ENCODE measurements around the gene RHBDD2.
"Not testable (repeated sequence)": the region's sequence is repeated elsewhere in the genome, so short reads cannot be mapped to it uniquely, and the experiment has no call there.

RHBDD2 gene

GRCh38 chr7:75888464-75889222 is 9.8 kb downstream of the RHBDD2 start:
- DNase-seq = peak in 50 of 56 donors; percentile 16 to 84 (median 50)

DNA sequence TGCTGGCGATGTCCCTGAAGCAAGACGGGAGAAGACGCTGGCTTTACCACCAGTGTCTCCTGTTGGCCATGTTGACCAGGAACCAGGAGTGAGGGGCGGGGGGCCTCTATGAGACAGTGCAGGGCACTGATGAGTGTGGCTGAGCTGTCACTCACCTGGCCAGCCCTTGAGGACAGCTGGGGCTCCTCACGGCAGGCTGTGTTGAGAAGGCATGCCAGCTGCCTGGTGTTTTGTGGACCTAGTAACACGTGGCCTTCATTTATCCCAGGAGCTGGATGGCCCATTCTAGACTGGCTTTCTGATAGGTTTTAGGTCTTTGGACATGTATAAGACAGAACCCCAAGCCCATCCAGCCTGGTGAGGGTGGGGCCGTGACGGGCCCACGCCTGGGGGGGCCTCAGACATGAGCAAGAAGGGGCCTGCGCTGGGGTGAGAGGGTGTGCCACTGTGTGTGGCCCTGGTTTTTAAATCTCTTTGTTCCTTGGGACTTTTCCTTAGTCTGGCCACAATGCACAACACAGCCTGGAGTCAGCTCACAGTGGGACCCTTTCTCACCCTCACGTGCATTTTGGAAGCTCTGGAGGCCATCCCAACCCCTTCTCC is 10.5 kb downstream of the RHBDD2 start:
- peak in 1 of 56 donors; percentile 35 for DNase-seq

GRCh38 chr7:75889826-75890225 is 11.0 kb downstream of the RHBDD2 start:
- DNase-seq = no peak

DNA sequence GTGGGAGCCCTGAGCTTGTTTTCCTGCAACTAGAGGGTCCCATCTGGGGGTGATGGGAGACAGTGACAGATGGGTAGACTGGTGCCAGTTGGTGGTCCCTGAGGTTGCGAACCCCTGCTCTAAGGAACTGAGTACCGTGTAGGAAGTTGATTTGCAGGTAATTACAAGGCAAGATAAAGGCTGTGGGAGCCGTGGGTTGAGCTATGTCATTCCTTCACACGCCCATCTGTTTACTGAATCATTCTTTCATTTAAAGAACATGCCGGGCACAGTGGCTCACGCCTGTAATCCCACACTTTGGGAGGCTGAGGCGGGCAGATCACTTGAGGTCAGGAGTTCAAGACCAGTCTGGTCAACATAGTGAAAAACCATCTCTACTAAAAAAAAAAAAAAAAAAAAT is 12.4 kb downstream of the RHBDD2 start:
- DNase-seq = not testable (repeated sequence)

DNA sequence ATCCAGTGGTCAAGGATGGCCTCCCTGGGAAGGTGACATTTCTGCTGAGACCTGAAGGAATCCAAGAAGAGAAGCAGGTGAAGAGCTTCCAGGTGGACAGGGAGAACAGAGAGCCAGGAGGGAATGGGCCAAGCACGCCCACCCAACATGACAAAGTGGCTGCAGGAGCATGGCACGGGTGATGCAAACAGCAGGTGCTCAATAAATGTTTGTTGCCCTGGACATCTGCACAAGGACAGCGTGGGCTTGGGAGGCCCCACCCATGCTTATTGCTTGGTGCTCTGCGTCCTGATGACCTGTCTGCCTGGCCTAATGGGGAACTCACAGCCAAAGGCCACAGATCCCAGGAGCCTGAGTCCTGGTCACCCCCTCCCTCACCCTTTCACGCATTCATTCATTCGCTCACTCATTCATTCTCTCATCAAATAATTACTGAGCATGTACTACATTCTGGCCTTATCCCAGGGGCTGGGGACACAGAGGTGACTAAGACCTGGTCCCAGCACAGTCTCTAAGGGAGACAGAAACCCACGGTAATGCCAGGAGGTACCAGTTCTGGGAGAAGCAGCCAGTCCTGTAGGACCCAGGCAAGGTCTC is 13.1 kb downstream of the RHBDD2 start:
- DNase-seq = no peak

DNA sequence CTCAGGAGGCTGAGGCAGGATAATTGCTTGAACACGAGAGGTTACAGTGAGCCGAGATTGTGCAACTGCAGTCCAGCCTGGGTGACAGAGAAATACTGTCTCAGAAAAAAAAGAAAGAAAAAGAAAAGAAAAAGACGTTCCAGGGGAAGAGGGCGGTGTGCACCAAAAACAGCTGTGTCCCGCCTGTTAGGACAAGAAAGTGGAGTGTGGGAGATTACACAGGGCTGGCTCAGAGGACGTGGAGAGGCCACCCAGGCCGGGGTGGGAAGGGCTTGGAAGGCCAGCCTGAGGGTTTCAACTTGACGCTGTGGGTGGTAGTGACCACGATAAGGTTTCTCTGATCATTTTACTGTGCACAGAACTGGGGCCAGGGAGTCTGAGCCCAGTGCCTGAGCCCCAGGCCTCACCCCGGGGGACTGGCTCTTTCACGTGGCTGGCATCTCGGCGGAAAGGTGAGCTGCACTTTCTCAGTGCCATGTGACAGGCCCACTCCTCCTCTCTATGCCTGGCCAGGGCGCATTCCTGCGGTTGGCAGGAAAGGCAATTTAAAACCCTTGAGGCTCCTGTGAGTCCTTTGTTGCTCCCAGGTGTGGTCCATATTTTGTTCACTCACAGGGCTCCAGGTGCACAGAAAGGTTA is 13.9 kb downstream of the RHBDD2 start:
- DNase-seq = no peak

- peak in 1 of 56 donors; percentile 5 for DNase-seq
Measured at GRCh38 chr7:75896803-75897327, 18.0 kb downstream of the RHBDD2 start.

- DNase-seq = no peak
Measured at GRCh38 chr7:75900617-75901315, 21.9 kb downstream of the RHBDD2 start.

DNA sequence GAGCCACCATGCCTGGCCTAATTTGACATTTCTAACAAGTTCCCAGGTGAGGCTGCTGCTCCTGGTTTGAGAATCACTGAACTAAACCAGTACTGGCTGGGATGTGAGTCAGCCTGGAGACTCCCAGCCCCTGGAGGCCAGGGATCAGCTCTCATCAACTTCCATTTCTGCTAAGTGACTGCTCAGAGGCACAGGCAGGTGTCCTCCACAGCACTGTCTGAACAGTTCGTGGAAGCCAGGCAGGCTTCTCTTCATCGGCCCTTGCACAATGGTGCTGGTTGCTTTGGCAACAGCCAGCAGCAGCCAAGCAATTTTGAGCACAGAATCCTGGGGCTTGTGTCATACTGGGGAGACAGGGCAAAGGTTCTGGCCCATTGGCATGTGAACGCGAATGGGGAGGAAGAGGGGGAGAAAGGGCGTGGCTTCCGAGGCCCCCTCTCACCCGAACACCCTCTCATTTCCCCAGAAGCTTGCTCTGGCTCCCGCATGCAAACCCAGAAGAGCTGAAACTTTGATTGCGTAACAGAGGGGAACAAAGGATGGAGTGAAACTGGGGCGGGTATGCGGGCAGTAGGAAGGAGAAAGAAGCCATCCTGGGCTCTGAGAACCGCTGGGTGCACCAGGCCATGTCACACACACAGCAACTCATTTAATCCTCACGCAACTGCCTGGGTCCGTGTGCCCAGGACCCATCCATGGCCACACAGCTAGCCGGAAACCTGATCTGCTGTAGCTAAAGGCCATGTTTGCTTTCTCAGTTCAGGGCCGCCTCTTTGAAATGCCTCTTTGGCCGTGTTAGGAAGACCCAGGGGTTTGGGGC is 27.2 kb downstream of the RHBDD2 start:
- peak in 52 of 56 donors; percentile 11 to 84 (median 60) for DNase-seq

DNA sequence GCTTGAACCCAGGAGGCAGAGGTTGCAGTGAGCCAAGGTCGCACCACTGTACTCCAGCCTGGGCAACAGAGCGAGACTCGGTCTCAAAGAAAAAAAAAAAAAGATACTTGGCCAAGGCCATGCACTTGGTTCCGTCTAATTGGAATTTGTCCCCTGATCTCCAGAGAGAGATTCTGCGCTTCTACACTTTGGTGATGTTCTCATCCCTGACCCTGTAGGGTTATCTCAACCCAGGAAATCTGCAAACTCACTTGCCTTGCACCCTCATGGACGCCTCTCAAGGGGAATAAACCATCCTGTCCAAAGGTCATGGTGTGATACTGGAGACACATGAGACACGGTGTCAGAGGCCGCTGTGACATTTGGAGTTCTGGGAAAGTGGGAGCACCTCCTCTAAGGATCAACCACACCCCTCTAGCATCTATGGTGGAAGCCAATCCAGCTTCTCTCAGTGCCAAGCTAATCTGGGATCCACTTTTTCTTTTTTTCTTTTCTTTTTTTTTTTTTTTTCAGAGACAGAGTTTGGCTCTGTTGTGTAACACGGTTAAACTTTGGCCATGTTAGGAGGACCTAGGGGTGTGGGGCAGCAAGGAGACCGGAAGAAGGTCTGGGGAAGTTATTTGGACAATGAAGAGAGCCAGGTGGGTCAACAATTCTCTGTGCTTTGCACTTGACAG is 28.3 kb downstream of the RHBDD2 start:
- no peak for DNase-seq

GRCh38 chr7:75907668-75908039 is 28.8 kb downstream of the RHBDD2 start:
- DNase-seq = not testable (repeated sequence)

DNA sequence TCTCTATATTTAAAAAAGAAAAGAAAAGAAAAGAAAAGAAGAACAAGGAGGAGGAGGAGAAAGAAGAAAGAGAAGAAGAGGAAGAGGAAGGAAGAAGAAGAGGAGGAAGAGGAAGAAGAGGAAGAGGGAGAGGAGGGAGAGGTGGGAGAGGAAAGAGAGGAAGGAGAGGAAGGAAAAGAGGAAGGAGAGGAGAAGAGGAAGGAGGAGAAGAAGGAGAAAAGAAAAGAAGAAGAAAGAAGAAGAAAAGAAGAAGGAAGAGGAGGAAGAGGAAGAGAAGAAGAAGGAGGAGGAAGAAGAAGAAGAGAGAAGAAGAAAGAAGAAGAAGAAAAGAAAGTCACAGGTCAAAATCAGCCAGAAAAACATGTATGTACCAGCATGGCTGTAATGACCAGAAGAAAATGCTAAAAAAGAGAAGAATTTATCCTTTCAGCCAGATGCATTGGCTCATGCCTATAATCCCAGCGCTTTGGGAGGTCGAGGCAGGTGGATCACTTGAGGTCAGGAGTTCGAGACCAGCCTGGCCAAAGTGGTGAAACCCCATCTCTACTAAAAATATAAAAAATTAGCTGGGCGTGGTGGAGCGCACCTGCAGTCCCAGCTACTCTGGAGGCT is 30.8 kb downstream of the RHBDD2 start:
- DNase-seq = no peak

- not testable (repeated sequence) for DNase-seq
Measured at GRCh38 chr7:75911186-75911585, 32.4 kb downstream of the RHBDD2 start.

DNA sequence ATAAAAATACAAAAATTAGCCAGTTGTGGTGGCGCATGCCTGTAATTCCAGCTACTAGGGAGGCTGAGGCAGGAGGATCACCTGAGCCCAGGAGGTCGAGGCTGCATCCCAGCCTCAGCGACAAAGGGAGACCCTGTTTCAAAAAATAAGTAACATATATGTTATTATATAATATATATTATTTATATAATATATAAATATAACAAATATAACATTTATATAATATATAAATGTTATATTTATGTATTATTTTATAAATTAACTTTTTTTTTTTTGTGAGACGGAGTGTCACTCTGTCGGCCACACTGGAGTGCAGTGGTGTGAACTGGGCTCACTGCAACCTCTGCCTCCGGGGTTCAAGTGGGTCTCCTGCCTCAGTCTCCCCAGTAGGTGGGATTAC is 34.6 kb downstream of the RHBDD2 start:
- no peak for DNase-seq

GRCh38 chr7:75914169-75914654 is 35.4 kb downstream of the RHBDD2 start:
- DNase-seq = peak in 4 of 56 donors; percentile 26 to 52 (median 45)

GRCh38 chr7:75914655-75915415 is 36.0 kb downstream of the RHBDD2 start, which contains the start of gene POR:
Gene POR (plus strand): TSS chr7:75915155. CDS start chr7:75954002, 38,847 bp downstream.
- peak; percentile 40 to 99 (median 94) for DNase-seq

DNA sequence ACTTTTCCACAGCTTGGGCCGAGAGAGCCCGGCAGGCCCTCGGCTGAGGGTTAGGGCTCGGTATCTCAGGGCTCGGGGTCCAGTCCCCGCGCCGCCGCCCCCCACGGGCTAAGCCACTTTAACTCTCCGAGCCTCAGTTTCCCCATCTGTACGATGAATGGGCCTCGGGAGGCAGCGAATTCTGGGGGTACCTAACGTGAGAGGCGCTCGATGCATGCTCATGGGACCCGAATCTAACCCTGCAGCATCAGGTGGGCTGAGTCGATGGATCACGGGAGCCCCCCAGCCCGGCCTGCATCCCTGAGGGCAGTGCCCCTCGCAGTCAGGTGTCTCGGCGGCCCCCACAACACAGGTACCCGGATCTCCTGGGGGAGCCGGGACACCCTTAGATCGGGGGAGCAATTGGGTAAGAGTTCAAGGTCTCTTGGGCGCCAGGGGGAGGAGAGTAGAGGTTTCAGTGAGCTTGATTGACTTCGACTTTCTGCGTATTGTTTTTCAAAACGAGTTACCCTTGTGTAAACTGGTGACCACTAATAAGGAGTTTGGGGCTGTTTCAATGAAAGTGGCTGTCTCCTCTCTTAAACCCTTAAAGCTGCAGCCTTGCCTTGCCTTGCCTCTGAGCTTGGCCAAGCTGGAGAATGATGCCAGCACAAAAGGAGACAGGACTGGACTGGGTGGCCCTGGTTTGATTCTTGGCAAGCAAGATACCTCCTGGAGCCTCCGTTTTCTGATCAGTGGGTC is 36.8 kb downstream of the RHBDD2 start:
- DNase-seq = peak in 13 of 56 donors; percentile 2 to 60 (median 30)

Data from amygdala (tissue), 56 donors.